NOMO-1 treated with dmso at 0.1 percent for 144 hours (cell line): Measurements from ENCODE around the gene ADH7.
"Not testable (repeated sequence)": the region's sequence is repeated elsewhere in the genome, so short reads cannot be mapped to it uniquely, and the experiment has no call there.

Experiments
- DNase-seq: peaks from one replicate; lab custom pipeline; 2025; ENCODE audit not compliant: unreplicated experiment; lab: John Stamatoyannopoulos, UW

The ADH7 gene

DNA sequence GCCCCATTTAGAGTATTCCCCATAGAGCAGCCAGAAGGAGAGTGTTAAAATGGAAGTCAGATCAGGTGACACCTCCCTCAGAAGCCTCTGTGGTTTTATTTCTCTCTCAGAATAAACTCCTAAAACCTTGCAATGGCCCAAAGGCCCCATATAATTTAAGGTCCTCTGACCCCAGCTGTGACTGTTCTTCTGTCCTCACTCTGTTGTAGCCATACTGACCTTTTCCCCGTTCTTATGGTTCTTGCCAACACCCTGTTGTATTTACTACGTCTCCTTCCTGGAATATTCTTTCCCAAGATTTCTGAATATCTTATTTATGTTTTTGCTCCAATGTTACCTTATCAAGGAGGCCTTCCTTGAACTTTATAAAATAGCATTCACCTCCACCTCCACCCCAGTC, 18.0 kb downstream of the ADH7 start:
- no peak for DNase-seq

DNA sequence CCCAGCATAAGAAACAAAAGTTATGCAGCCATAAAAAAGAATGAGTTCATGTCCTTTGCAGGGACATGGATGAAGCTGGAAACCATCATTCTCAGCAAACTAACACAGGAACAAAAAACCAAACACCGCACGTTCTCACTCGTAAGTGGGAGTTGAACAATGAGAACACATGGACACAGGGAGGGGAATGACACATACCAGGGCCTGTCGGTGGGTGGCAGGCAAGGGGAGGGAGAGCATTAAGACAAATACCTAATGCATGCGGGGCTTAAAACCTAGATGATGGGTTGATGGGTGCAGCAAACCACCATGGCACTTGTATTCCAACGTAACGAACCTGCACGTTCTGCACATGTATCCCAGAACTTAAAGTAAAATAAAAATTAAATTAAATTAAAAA, 19.4 kb downstream of the ADH7 start:
- DNase-seq = not testable (repeated sequence)

DNA sequence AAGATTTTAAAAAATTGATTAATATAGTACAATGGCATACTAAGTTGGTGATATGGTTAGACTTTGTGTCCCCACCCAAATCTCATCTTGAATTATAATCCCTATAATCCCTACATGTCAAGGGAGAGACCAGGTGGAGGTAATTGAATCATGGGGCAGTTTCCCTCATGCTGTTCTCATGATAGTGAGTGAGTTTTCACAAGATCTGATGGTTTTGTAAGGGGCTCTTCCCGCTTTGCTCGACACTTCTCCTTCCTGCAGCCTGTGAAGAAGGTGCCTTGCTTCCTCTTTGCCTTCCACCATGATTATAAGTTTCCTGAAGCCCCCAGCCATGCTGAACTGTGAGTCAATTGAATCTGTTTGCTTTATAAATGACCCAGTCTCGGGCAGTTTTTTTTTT, 20.2 kb downstream of the ADH7 start:
- DNase-seq = not testable (repeated sequence)

DNA sequence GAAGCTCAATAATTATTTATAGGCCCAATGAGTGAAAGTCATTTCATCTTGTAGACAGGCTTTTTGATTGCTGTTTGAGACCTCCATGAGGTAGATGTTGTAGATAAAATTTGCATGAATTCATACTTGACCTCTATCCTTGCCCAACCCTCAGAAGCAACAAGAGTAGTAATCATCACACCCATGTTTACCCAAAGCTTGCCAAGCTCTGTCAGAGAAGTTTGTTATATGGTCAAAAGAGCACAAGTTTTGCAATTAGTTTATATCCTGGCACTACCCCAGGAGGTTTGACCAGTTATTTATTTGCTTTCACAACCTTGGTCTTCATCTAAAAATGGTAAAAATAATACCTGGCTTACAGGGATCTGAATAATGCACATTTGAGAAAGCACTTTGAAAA, 20.7 kb downstream of the ADH7 start:
- DNase-seq = no peak

DNA sequence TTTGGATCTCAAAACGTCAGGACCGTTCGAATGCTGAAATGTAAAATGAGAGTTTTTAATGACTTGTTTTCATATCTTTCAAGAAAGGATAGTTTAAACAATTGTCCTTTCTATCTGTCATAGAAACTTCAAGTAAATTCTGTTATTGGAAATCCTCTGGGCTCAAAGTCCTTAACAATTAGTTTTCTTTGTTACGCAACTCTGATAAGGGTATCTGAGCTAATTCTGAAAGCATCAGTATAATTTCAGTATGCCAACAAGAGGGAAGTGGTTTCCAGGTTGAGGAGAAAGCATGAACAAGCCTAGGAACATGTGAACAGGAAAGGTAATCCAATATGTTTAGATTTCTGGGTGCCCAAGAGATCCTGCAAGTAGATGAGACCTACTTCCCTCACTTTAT, 22.0 kb downstream of the ADH7 start:
- DNase-seq = no peak

DNA sequence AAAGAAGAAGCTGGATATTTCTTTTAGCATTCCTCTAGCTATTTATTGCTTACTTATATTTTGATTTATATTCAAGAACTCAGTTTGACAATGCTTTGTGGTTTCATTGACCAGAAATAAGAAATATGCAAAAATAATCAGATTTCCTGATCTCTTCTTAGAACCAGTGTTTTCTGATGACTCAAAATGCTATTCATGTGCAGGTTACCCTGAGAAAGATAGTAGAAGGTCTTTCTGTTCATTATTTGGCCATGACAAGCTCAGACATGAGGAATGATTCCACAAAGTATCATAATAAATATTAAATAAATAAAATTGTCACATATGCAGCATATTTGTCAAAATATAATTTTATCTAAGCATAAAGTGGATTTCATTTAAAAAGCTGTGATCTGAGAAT, 24.1 kb downstream of the ADH7 start:
- no peak for DNase-seq

DNA sequence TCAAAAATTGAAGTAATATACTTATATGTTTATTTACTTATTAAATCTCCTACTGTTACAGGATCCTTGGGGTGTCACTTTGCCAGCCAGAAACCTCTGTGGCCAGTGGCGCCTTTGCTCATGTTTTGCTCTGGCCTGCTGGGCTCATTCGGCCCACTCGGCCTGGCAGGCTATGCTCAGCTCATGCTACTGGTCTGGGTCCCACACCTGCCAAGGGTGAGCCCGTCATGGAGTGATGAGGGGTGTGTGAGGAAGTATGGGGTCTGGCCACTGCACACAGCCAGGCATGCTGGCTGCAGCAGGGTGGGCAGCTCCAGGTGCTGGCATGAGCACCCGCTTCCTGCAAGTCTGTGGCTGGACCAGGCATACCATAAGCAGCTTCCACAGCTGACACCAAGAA, 25.1 kb downstream of the ADH7 start:
- no peak for DNase-seq

DNA sequence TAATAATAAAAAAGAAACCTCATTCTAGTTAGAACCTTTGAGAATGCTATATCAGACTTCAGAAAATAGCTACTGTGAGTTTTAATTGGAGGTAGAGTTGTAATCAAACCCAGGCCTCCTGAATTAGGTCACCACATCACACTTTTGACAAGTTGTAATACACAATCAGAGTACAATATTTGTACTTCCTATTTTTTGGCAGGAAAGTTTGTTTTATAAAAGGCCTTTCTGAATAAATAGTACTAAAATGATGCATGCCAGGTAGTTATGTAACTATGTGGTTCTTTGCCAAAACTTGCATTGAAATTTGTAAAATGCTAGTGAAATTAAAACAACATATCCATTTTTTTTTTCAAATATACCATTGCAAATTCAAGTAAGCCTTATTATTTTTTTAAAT, 26.8 kb downstream of the ADH7 start:
- no peak for DNase-seq

DNA sequence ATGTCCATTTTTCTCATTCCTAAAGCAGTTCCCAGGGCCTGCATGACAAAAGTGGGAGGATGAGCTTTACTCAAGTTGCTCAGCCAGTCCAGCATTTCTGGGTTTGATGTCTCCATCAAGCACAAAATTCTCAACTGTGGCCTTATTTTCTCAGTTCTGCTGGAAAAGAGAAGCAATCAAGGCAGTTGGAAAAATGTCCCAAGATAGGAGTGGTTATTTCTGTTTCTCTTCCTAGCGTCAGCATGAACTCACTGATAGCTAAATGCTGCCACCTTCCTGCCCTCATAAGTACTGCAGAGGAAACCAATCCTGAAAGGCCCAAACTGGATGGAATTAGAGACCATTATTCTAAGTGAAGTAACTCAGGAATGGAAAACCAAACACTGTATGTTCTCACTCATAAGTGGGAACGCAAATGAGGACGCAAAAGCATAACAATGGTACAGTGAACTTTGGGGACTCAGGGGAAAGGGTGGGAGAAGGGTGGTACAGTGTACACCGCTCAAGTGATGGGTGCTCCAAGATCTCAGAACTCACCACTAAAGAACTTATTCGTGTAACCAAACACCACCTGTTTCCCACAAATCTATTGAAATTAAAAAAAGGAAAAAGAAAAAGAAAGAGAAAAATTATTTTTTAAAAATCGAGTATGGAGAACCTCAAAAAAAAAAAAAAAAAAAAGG, 29.6 kb downstream of the ADH7 start:
- peak; percentile 1 for DNase-seq

DNA sequence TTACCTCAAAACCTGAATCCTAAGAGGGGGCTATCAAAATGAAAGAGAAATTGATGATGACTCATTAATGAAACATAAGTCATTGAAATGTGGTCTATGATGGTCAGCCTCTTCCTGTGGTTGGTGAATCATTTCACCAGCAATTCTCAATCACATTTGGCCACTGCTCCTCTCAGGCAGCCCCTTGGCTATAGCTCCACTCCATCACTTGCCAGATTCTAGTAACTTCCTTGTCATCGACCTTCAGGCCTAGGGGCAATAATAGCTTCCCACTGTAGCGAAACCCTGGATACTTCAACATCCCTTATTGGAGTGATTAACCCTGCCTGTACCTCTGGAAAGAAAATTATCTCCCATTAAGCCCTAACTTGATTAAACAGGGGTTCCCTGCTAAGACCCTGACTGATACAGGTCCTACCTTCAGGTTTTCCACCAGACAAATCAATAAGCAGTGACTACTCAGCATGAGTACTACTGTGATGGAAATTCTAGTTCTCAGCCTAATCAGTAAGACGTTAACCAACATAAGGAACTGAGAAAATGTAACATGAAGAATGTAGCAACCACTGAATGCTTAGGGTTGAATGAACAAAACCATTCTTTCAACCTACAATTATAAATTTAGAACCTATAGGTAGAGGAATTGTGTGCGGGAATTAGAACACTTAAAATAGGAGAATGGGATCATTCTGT, 30.4 kb downstream of the ADH7 start:
- no peak for DNase-seq

DNA sequence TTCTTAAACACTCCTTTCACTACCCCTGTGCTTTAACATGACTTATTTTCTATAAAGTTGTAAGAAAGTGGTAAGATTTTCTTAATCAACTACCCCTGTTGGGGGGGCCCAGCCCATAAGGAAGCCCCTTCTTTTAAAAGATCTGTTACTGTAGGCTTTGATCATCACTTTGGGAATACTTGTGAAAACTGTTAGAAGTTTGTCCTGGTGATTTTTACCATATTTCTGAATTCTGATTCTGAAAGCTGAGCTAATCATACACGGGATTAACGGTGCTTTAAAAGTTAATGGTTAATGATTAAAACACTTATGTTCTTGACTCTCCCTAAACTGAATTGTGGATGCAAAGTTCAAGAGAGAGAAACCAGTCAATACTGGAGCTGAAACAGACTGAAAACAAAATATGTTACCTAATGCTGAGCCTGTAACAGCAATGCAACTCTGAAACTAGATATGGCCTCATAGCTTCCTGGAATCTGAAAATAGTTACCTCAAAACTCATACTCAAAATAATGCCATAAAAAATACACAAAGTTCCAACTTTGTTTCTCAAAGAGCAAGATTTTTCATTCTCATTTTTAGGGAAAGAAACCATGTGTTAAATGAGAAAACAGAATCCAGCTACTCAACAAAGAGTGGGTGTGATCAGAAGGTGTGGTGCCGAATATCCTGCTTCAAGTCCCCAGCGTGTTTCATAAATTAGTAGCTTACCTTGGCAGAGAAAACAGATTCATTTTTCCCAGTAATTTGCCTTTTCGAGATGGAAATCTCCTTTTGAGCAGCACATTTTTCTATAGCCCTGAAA, 31.6 kb downstream of the ADH7 start:
- no peak for DNase-seq

DNA sequence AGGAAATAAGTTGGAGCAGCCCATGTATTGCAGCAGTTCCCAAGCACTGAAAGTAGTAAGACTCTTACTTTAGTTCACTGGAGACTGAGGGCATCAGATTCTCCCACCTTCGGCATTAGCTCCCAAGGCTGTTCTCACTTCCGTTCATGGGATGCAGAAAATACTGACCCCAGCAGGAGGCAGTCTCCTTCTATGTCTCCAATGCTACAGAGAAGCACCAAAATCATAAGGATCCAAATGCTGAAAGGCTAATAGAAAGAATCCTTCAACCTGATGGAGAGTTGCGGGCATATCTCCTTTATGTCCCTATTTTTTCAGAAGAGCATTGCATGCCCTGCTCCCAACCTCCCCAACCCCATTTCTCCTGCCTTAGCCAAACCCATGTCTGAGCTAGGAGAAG, 32.4 kb downstream of the ADH7 start:
- no peak for DNase-seq

DNA sequence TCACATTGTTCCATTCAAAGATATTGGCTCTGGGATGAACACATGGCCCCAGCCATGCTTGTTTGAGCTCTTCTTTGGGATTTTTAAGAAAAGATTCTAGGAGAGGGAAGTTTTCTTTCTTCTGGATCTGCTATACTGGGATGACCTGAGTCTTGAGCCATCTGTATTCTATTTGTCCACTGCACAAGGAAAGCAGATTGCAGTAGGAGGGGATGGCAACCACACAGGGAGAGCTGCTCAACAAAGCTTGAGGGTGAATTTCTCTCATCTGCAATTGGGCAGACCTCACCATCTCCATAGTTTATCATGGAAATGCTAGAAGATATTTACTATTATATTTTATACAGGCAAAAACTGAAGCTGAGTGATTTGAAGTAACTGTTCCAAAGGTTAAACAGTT, 34.3 kb downstream of the ADH7 start:
- no peak for DNase-seq

DNA sequence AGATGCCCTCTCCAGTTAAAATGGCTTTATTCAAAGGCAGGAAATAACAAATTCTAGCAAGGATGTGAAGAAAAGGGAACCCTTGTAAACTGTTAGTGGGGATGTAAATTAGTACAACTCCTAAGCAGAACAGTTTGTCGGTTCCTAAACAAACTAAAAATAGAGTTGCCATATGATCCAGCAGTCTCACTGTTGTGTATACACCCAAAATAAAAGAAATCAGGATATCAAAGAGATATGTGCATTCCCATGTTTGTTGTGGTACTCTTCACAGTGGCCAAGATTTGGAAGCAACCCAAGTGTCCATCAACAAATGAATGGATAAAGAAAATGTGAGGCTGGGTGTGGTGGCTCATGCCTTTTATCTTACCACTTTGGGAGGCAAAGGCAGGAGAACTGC, 36.1 kb downstream of the ADH7 start:
- DNase-seq = no peak

DNA sequence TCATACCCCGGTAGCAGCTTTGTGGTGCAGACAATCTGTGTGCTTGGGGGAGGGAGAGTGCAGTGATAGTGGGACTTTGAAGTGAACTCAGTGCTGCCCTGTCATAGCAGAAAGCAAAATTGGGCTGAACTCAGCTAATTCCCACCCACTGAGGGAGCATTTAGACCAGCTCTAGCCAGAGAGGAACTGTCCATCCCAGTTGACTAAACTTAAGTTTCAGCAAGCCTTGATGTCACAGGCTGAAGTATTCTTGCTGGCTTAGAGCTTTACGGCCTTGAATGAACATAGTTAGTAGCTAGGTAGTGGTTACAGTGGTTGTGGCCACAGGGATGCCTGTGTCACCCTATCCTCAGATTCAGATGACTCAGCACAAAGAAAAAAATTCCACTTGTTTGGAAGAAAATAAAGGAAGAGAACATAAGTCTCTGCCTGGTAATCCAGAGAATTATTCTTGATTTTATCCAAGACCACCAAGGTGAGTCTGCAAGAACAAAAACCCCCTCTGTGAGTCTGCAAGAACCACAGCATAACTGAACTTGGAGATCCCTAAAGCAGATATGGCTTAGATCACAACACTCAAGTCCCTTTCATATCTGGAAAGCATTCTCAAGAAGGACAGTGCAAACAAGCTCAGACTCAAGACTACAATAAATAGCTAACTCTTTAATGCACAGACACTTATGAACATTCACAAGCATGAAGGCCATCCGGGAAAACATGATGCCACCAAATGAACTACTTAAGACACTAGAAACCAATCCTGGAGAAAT, 39.4 kb downstream of the ADH7 start:
- no peak for DNase-seq

DNA sequence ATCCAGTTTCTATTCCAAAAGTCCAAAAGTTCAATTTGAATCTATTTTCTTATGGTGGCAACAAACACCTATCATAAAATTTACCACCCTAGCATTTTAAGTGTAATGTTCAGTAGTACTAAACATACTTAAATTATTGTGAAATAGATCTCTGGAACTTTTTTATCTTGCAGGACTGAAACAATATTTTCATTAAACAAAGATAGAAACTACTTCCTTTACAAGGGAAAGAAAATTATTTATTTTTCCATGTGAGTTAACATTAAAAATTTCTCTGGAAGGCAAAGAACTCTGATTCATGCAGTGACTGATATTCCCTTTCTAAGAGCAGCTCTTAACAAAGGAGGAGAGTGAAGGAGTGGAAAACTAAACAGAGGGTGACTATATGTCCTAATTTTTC, 40.2 kb downstream of the ADH7 start:
- DNase-seq = no peak

DNA sequence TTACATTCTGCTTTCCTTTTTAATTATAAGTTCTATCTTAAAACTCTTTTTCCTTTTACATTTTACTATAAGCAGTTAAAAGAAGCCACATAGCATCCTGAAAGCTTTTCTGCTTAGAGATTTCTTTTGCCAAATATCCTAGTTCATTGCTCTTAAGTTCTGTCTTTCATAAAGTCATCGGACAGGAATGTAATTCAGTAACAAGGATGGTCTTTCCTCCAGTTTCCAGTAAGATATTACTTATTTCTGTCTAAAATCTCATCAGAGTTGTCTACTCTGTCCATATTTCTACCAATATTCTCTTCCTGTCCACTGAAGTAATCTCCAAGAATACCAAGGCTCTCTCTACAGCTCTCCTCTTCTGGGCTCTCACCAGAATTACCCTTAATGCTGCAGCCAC, 45.1 kb downstream of the ADH7 start:
- DNase-seq = no peak

DNA sequence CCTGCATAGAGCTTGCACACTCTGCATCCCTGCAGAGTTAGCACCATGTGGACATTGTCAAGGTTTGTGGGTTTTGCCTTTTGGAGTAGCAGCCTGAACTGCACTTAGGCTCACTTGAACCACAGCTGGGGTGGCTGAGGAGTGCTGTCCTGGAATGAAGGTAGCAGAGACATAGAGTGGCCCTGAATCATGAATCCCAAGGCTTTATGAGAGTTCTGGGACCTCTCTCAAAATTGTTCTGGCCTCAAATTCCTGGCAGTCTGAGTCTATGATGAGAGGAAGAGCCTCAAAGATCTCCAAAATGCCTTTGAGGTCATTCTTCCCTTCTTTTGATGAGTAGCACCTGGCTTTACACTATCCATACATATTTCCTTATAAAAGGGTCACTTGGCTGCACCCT, 45.5 kb downstream of the ADH7 start:
- DNase-seq = no peak

DNA sequence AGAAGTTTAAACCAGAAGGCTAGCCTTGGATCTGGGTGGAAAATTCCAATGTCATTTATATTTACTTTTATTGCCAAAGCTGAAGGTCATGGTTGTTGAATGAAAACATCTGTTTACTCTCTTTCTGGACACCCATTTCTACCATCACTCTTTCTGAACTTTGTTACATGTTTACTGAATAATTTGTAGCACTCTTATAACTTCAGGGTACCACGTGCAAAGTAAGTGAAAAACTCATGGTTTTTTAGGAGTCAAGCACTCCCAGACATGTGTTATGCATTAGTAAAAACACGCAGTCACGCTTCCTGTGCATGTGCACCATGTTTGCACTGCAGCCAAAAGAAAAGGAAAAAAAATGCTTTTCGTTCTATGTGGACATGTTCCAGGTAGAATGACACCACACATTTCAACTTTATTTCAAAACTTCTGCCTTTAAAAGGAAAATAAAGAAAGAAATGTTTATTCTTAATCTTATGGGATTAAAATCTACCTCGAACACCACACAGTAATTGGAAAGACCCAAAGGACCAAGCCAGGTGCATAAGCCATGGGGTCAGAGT, 51.2 kb downstream of the ADH7 start:
- DNase-seq = no peak

DNA sequence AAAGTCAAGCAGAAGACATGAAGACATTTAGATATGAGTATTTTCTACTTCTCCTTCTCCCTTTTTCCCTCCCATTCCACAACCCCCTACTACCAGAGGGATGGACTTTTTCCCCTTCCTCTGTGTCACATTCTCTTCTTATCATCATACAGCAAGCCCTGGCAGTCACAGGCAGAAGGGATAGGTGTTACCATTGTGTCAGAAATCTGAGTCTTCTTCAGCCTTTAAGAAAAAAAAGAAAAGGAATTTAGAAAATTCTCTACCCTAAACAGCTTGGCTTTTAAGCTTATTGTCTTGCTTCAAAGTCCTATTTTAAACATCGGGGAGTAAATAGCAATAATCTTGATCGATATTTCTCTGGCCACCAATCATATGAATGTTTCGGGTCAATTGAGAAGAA, 51.7 kb downstream of the ADH7 start:
- no peak for DNase-seq

DNA sequence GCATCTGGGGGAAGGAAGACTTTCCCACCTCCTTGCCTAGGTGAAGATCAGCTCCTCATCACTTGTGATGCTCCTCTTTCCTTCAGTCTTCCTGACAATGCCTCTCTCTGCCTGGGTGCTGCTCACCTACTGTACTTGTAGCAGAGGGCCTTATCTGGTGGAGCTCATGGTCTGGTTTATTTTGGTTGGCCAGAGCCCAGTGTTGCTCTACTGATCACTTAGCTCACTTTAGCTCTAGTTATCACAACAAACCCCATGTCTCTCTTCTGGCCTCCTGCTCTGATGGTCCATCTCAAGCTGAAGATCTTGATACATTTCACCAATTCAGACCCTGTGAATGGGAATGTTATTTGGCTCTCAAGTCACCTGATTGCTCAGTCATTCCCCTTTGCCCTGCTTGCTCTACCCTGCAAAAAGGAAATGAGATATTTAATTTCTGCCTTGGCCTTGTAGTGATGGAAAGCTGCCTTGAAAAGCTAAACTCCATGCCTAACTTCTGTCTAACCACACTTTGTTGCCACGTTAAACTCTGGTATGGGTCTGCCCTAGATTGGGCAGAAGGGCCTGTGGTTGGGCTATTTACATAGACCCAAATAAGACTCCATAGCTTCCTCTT, 52.3 kb downstream of the ADH7 start:
- DNase-seq = no peak
